ENCODE data around the gene MTMR12.
"Not testable (repeated sequence)": the region's sequence is repeated elsewhere in the genome, so short reads cannot be mapped to it uniquely, and the experiment has no call there.

The MTMR12 gene

GRCh38 chr5:32323741-32324140 lies 11.0 kb upstream of the MTMR12 start:
- DNase-seq (ENCODE audit: low read depth in 3 of 3): no peak

- no peak for DNase-seq (ENCODE audit: low read depth in 3 of 3)
Observed at GRCh38 chr5:32322882-32323281, 10.1 kb upstream of the MTMR12 start.

GRCh38 chr5:32321787-32322186 lies 9.0 kb upstream of the MTMR12 start:
- DNase-seq (ENCODE audit: low read depth in 3 of 3): not testable (repeated sequence)

- DNase-seq (ENCODE audit: low read depth in 3 of 3): no peak
Observed at GRCh38 chr5:32320576-32320975, 7.8 kb upstream of the MTMR12 start.

GRCh38 chr5:32319926-32320543 lies 7.3 kb upstream of the MTMR12 start:
- no peak for DNase-seq (ENCODE audit: low read depth in 3 of 3)

- DNase-seq (ENCODE audit: low read depth in 3 of 3): no peak
Observed at GRCh38 chr5:32319392-32319791, 6.7 kb upstream of the MTMR12 start.

- no peak for DNase-seq (ENCODE audit: low read depth in 3 of 3)
Observed at GRCh38 chr5:32317041-32317440, 4.3 kb upstream of the MTMR12 start.

GRCh38 chr5:32315221-32316014 lies 2.7 kb upstream of the MTMR12 start:
- DNase-seq (ENCODE audit: low read depth in 3 of 3): no peak

GRCh38 chr5:32314658-32315057 lies 1.9 kb upstream of the MTMR12 start:
- DNase-seq (ENCODE audit: low read depth in 3 of 3): no peak

- DNase-seq (ENCODE audit: low read depth in 3 of 3): not testable (repeated sequence)
Observed at GRCh38 chr5:32314152-32314488, 1.4 kb upstream of the MTMR12 start.

- peak; percentile 10 to 38 (median 15) for DNase-seq (ENCODE audit: low read depth in 3 of 3)
Observed at GRCh38 chr5:32312197-32312594, 543 bp downstream of the MTMR12 start.

GRCh38 chr5:32311404-32312196 lies 1.1 kb downstream of the MTMR12 start:
- no peak for DNase-seq (ENCODE audit: low read depth in 3 of 3)

- no peak for DNase-seq (ENCODE audit: low read depth in 3 of 3)
Observed at GRCh38 chr5:32309761-32310160, 3.0 kb downstream of the MTMR12 start.

GRCh38 chr5:32308946-32309345 lies 3.8 kb downstream of the MTMR12 start:
- DNase-seq (ENCODE audit: low read depth in 3 of 3): no peak

GRCh38 chr5:32307769-32308194 lies 5.0 kb downstream of the MTMR12 start:
- no peak for DNase-seq (ENCODE audit: low read depth in 3 of 3)

- no peak for DNase-seq (ENCODE audit: low read depth in 3 of 3)
Observed at GRCh38 chr5:32304622-32305021, 8.1 kb downstream of the MTMR12 start.

GRCh38 chr5:32303755-32304120 lies 9.0 kb downstream of the MTMR12 start:
- no peak for DNase-seq (ENCODE audit: low read depth in 3 of 3)

GRCh38 chr5:32302835-32303754 lies 9.6 kb downstream of the MTMR12 start:
- DNase-seq (ENCODE audit: low read depth in 3 of 3): no peak

GRCh38 chr5:32301891-32302290 lies 10.8 kb downstream of the MTMR12 start:
- no peak for DNase-seq (ENCODE audit: low read depth in 3 of 3)

- DNase-seq (ENCODE audit: low read depth in 3 of 3): no peak
Observed at GRCh38 chr5:32299059-32299677, 13.6 kb downstream of the MTMR12 start.

- DNase-seq (ENCODE audit: low read depth in 3 of 3): no peak
Observed at GRCh38 chr5:32298059-32298415, 14.7 kb downstream of the MTMR12 start.
